Lung microvascular endothelial cell (primary cell): ENCODE results near the gene CNGA1. TPM values are rescaled to one million over a fixed set of nuclear protein-coding genes. Genes with fewer than 3 reads are reported as not detected.
"Not testable (repeated sequence)": the region's sequence is repeated elsewhere in the genome, so short reads cannot be mapped to it uniquely, and the experiment has no call there.

Source experiments
- DNase-seq, 2 donors: peaks; one replicate each; pipeline versions ENCODE4 v3.0.0 to v3.0.0-alpha.2; 2010; ENCODE audit warnings: low read depth in 2 of 2
- total RNA-seq: library from RNA; depleted of rRNA; stranded (reverse); fragments of >200 nt; gene quantifications from 2 replicates; pipeline ENCODE4 v1.2.1, GENCODE V29; 2014

Gene CNGA1
- total RNA-seq, 1 donor from 2014 or later = not detected

DNA sequence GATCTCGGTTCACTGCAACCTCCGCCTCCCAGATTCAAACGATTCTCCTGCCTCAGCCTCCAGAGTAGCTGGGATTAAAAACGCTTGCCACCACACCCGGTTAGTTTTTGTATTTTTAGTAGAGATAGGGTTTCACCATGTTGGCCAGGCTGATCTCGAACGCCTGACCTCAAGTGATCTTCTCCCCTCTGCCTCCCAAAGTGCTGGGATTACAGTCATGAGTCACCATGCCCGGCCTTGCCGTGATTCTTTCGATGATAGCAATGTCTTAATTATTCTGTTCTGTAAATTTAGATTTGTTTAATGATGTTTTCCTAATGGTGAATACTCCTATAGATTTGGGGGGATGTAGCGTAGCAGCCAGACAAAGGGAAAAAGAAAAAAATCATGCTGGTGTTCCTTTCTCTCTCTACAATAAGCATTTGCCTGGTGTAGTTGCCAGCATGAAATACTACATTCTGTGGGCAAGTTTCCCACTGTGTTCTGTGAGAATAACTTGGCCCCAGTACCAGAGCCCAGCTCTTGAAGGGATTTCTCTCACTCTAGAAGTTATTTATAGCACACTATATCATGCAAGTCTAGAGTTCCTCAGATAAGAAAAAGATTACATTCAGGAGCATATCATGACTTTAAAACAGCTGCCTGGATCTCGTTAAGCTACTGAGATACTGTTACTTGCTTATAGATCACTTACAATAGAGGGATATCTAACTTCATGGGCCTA lies 15.5 kb upstream of the CNGA1 start:
- no peak for DNase-seq

GRCh38 chr4:48030470-48030869 lies 14.0 kb upstream of the CNGA1 start:
- no peak for DNase-seq

DNA sequence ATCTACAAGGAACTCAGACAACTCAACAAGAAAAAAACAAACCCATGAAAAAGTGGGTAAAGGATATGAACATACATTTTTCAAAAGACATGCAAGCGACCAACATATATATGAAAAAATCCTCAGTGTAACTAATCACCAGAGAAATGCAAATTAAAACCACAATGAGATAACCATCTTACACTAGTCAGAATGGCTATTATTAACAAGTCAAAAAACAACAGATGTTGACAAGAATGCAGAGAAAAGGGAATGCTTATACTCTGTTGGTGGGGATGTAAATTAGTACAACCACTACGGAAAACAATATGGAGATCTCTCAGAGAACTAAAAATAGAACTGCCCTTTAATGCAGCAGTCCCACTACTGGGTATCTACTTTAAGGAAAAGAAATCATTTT lies 12.2 kb upstream of the CNGA1 start:
- DNase-seq = no peak

DNA sequence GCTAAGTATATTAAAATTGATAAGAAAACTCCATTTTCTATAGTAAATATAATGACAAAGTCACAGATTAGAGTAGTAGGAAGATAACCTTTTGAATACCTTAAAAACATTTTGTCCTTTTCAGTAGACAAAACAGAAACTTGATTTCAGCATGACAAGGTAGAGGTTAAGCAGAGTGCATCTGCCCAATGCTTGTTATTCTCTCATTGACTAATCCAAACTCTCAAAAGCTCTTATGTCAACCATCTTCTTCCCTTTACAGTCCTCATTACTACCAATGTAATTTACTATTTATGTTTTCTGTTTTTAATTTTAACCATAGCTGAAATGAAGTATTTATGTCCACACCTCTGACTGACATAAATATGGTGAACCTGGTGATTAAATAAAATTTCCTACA lies 11.2 kb upstream of the CNGA1 start:
- DNase-seq = no peak

DNA sequence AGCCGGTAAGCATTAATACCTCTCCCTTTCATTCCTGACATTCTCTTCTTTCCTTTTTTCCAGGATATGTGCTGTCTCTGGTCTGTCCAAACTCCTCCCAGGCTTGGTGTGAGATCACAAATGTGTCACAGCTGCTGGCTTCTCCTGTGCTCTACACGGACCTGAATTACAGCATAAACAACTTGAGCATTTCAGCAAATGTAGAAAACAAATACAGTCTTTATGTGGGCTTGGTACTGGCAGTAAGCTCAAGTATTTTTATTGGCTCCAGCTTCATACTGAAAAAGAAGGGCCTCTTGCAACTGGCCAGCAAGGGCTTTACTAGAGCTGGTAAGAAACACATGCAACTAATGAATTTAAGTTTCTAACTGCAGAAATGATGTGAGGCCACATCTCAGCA lies 8.5 kb upstream of the CNGA1 start:
- DNase-seq = no peak

DNA sequence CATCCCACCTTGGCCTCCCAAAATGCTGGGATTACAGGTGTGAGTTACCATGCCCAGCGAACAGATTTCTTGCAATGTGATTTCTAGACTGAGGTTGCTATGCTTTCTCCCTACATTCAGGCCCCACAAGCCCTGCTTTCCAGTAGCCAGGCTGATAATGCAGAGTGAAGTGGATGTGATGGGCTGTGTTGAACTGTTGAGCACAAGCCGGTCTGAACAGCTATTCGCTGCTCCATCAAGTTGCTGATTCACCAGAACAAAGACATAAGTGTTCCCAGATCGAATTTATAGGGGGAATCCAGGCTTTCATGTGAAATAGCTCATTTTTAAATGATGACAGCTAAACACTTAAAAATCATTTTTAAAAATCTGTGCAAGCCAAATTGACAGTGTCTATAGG lies 8.0 kb upstream of the CNGA1 start:
- DNase-seq = no peak

DNA sequence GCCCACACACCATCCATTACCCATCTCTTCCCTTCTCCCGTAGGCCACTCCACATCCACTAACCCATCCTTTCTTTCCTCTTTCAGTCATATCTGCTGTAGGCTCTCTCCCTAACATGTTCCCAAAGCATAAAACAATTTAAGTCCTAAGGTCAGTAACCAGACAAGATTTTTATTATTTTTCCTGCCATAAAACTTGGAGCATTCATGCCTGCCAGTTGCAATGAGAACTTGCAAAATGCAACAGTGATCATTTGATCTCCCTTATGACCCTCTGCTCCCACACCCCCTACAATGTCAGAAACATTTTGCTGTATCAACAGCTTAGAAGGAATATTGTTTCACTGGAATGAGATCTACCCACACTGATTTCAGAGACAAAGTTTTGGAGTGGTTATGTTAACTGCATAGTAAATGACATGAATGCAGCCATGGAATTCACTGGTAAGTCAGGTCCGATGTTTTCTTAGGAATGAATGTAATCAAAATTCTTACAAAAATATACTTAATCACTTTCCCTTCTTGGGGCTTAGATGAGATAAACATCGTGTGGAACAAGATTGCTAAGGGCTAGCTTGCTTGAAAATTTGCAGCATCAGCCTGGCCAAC lies 5.8 kb upstream of the CNGA1 start:
- DNase-seq = no peak

DNA sequence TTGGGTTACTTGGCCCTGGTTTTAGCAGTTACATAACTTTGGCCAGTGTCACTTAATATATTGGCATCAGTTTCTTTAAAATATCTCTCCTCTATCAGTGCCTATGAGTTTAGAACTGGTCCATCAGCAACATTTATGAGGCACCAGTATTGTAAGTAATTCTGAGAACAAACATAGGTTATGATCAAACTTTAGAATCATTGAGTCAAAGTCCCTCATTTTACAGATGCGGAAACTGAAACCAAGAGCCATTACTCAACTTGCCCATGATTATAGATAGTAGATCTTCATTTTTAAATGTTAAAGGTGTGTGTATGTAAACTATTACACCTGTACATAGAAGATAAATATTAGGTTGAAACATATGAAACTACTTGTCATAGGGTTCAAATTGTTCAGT lies 4.6 kb upstream of the CNGA1 start:
- DNase-seq = no peak

DNA sequence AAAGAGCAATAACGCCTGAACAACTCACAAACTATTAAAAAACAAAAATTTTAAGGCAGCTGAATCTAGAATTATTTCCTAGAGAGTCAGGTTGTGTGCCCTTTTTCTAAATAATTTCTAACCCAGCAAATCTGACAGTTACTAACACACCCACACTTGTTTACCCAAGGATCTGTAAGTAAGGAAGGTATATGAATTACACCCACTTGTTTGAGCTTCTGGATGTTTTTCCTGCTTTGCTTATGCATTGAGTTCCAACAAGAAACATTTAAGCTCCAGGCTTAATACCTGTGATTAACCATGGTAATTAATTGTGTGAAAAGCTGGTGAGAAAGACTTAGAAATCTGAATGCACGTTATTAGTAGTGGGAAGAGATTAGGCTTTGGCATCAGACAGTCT lies 1.6 kb upstream of the CNGA1 start:
- DNase-seq = no peak

GRCh38 chr4:48017108-48017571 lies 659 bp upstream of the CNGA1 start:
- DNase-seq = peak in 1 of 2 donors; percentile 52

GRCh38 chr4:48015678-48016077 lies 803 bp downstream of the CNGA1 start:
- DNase-seq = no peak

DNA sequence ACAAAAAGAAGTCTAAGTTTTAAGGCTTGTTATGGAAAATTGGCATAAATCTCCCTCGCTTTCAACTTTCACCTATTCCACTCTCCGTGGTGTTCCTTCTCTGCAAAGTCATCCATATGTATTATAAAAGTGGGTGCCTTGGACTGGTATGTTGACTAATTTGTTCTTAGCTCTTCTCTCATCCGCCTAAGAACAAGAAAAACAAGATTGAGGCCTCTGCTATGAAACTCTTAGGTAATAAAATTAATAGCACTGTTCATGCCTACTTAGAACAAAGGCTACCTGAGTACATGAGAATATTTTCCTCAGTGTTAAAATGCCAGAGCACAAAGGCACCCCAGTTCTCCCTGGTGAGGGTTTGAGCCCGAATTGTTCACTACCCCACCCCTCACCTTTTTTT lies 1.3 kb downstream of the CNGA1 start:
- DNase-seq = no peak

- peak in 1 of 2 donors; percentile 18 for DNase-seq
Measured at GRCh38 chr4:48012824-48013223, 3.7 kb downstream of the CNGA1 start.

GRCh38 chr4:48011722-48012121 lies 4.8 kb downstream of the CNGA1 start:
- no peak for DNase-seq

GRCh38 chr4:48010906-48011305 lies 5.6 kb downstream of the CNGA1 start:
- not testable (repeated sequence) for DNase-seq

- no peak for DNase-seq
Measured at GRCh38 chr4:48008021-48008596, 8.4 kb downstream of the CNGA1 start.

GRCh38 chr4:48005781-48006180 lies 10.7 kb downstream of the CNGA1 start:
- no peak for DNase-seq

DNA sequence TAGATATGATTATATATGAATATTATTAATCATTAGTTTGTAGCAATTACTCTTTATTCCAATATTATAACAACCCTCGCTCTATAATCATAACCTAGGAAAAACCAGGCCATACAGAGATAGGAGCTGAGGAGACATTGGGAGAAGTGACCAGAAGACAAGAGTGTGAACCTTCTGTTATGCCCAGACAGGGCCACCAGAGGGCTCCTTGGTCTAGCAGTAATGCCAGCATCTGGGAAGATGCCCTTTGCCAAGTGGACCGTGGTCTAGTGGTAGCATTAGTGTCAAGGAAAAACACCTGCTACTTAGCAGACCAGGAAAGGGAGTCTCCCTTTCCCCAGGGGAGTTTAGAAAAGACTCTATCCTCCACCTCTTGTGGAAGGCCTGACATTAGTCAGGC lies 12.9 kb downstream of the CNGA1 start:
- peak; percentile 23 to 41 for DNase-seq

GRCh38 chr4:48002267-48002666 lies 14.2 kb downstream of the CNGA1 start:
- DNase-seq = no peak

- DNase-seq = no peak
Measured at GRCh38 chr4:47996021-47996420, 20.5 kb downstream of the CNGA1 start.

GRCh38 chr4:47992475-47992874 lies 24.0 kb downstream of the CNGA1 start:
- not testable (repeated sequence) for DNase-seq

DNA sequence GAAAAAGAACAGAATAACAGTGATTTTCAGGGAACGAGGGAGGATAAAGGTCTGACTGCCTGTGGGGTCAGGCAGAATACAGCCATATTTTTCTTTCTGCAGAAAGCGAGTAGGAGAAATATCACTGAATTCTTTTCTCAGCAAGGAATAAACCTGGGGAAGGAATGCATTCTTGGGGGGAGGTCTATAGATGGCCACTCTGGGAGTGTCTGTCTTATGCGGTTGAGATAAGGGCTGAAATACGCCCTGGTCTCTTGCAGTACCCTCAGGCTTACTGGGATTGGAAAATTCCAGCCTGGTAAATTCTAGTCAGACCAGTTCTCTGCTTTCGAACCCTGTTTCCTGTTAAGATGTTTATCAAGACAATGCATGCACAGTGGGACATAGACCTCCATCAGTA lies 26.3 kb downstream of the CNGA1 start:
- DNase-seq = no peak

DNA sequence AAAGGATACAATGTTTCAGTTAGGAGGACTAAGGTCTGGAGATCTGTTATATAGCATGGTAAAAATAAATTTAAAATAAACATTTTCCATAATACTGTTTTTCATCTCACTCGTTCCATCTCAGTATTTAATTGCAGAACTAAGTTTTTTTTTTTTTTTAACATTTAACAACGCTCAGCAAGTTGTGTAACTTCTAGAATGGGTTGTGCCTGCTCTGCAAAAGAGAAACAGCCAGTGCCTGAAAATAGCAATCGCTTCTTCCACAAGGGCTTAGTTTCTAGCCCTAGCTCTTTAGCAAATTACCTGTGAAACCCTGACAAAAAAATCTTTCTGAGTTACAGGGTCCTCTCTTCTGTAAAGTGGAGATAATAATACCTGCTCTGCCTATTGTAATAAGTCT lies 41.9 kb downstream of the CNGA1 start:
- DNase-seq = no peak
